Left lobe of liver (tissue), 2 donors: Measurements from ENCODE around the gene GATA1. TPM values are rescaled to one million over a fixed set of nuclear protein-coding genes. Genes with fewer than 3 reads are reported as not detected.

Experiments
- ATAC-seq: fragments of 200-7000 bp; cut with Tn5 transposase; one replicate; pipeline ENCODE4 v1.9.1; 2020; ENCODE audit warnings: mild to moderate bottlenecking, moderate library complexity
- DNase-seq: peaks from one replicate; pipeline ENCODE4 v3.0.0-alpha.2; 2020; ENCODE audit warnings: low spot score
- total RNA-seq: library from RNA; stranded (reverse); gene quantifications from one replicate; pipeline ENCODE4 v1.2.1, GENCODE V29; 2021
- donor health status: DM: no; HTN: no; CAD: no; lungs with moderate emphysema.
- donor health status: DM: no; HTN: yes; CAD: no.

GATA1 gene
- 0.35 TPM for total RNA-seq

- DNase-seq (no peak), ATAC-seq (no peak)
Observed at GRCh38 chrX:48786341-48786800, at the start of gene GATA1. TSS of gene GATA1 (plus strand) at chrX:48786590. CDS start at chrX:48791110, 4,520 bp downstream.

- DNase-seq (no peak), ATAC-seq (no peak)
Observed at GRCh38 chrX:48736878-48737212, 49.5 kb upstream of the GATA1 start.

GRCh38 chrX:48737213-48737938, 49.0 kb upstream of the GATA1 start:
- DNase-seq (peak; percentile 92), ATAC-seq (peak; percentile 99)

- DNase-seq, result no peak
- no peak for ATAC-seq
Observed at GRCh38 chrX:48737940-48738339, 48.5 kb upstream of the GATA1 start.

GRCh38 chrX:48741834-48742233, 44.6 kb upstream of the GATA1 start:
- no peak for ATAC-seq

GRCh38 chrX:48745222-48745621, 41.2 kb upstream of the GATA1 start:
- DNase-seq (no peak), ATAC-seq (no peak)

More at GRCh38 chrX:48741834-48742233, 44.6 kb upstream of the GATA1 start:
- no peak for DNase-seq

- no peak for DNase-seq
- no peak for ATAC-seq
Observed at GRCh38 chrX:48747415-48748016, 38.9 kb upstream of the GATA1 start.

GRCh38 chrX:48749182-48749581, 37.2 kb upstream of the GATA1 start:
- no peak for ATAC-seq
- no peak for DNase-seq

- DNase-seq (no peak), ATAC-seq (no peak)
Observed at GRCh38 chrX:48751343-48751742, 35.0 kb upstream of the GATA1 start.

- ATAC-seq, result no peak
- no peak for DNase-seq
Observed at GRCh38 chrX:48752498-48752897, 33.9 kb upstream of the GATA1 start.

- DNase-seq (no peak), ATAC-seq (no peak)
Observed at GRCh38 chrX:48753708-48754228, 32.6 kb upstream of the GATA1 start.

GRCh38 chrX:48754238-48754637, 32.2 kb upstream of the GATA1 start:
- DNase-seq (no peak), ATAC-seq (no peak)

GRCh38 chrX:48761674-48762471, 24.5 kb upstream of the GATA1 start, which contains the start of gene GLOD5:
TSS of gene GLOD5 (plus strand) at chrX:48761747. CDS start at chrX:48761791, 44 bp downstream.
- peak; percentile 67 for DNase-seq

GRCh38 chrX:48769230-48769629, 17.2 kb upstream of the GATA1 start:
- DNase-seq (no peak), ATAC-seq (no peak)

More at GRCh38 chrX:48761674-48762471, 24.5 kb upstream of the GATA1 start, which contains the start of gene GLOD5:
- peak; percentile 99 for ATAC-seq

GRCh38 chrX:48770296-48770695, 16.1 kb upstream of the GATA1 start:
- no peak for DNase-seq
- no peak for ATAC-seq

- no peak for ATAC-seq
Observed at GRCh38 chrX:48772602-48773001, 13.8 kb upstream of the GATA1 start.

GRCh38 chrX:48776818-48777439, 9.5 kb upstream of the GATA1 start:
- DNase-seq, result no peak
- no peak for ATAC-seq

More at GRCh38 chrX:48772602-48773001, 13.8 kb upstream of the GATA1 start:
- no peak for DNase-seq

GRCh38 chrX:48779399-48779798, 7.0 kb upstream of the GATA1 start:
- no peak for DNase-seq
- no peak for ATAC-seq

- ATAC-seq (no peak), DNase-seq (no peak)
Observed at GRCh38 chrX:48781705-48782104, 4.7 kb upstream of the GATA1 start.

- ATAC-seq (no peak), DNase-seq (no peak)
Observed at GRCh38 chrX:48782216-48782615, 4.2 kb upstream of the GATA1 start.

GRCh38 chrX:48782795-48783194, 3.6 kb upstream of the GATA1 start:
- ATAC-seq, result no peak

More at GRCh38 chrX:48782795-48783194, 3.6 kb upstream of the GATA1 start:
- no peak for DNase-seq
